ENCODE data around the gene SCFD1.
"Not testable (repeated sequence)": the region's sequence is repeated elsewhere in the genome, so short reads cannot be mapped to it uniquely, and the experiment has no call there.

The SCFD1 gene

GRCh38 chr14:30614155-30614554, 8.0 kb upstream of the SCFD1 start:
- no peak for TF ChIP-seq CTCF (conservative IDR thresholded peaks at IDR 0.05; ENCODE audit: low read length)
- DNase-seq (ENCODE audit: low read depth) = no peak
- no peak overlapping the region for H3K4me3 ChIP-seq (ENCODE audit: low read length)

GRCh38 chr14:30620178-30620577, 1.9 kb upstream of the SCFD1 start:
- no peak for TF ChIP-seq CTCF (conservative IDR thresholded peaks at IDR 0.05; ENCODE audit: low read length)
- no peak overlapping the region for H3K4me3 ChIP-seq (ENCODE audit: low read length)
- peak; percentile 51 for DNase-seq (ENCODE audit: low read depth)

GRCh38 chr14:30621354-30621939, 672 bp upstream of the SCFD1 start:
- TF ChIP-seq CTCF (conservative IDR thresholded peaks at IDR 0.05; ENCODE audit: low read length) = no peak
- DNase-seq (ENCODE audit: low read depth) = peak; percentile 38
- H3K4me3 ChIP-seq (ENCODE audit: low read length) = peak overlapping the region; percentile 93

GRCh38 chr14:30623412-30624131, 1.5 kb downstream of the SCFD1 start:
- H3K4me3 ChIP-seq (ENCODE audit: low read length) = peak overlapping the region; percentile 93
- TF ChIP-seq CTCF (conservative IDR thresholded peaks at IDR 0.05; ENCODE audit: low read length) = no peak
- no peak for DNase-seq (ENCODE audit: low read depth)

- TF ChIP-seq CTCF (conservative IDR thresholded peaks at IDR 0.05; ENCODE audit: low read length) = no peak
- peak overlapping the region; percentile 93 for H3K4me3 ChIP-seq (ENCODE audit: low read length)
- DNase-seq (ENCODE audit: low read depth) = no peak
Observed at GRCh38 chr14:30624132-30624423, 2.0 kb downstream of the SCFD1 start.

GRCh38 chr14:30625533-30625932, 3.4 kb downstream of the SCFD1 start:
- DNase-seq (ENCODE audit: low read depth) = no peak
- TF ChIP-seq CTCF (conservative IDR thresholded peaks at IDR 0.05; ENCODE audit: low read length) = no peak
- no peak overlapping the region for H3K4me3 ChIP-seq (ENCODE audit: low read length)

- H3K4me3 ChIP-seq (ENCODE audit: low read length) = not testable (repeated sequence)
- DNase-seq (ENCODE audit: low read depth) = peak; percentile 31
Observed at GRCh38 chr14:30629432-30629831, 7.3 kb downstream of the SCFD1 start.

Measured in AG10803 (cell line).